GM12874 (cell line): ENCODE results near the gene SPAM1.

Experiments
- TF ChIP-seq, protein P1 (sequence below): IDR thresholded peaks from 2 replicates; pipeline ENCODE4 v1.5.1; 2011; ENCODE audit warnings: low read depth, mild to moderate bottlenecking, control low read depth, low read length, moderate library complexity; ENCODE audit not compliant: insufficient read depth

Gene SPAM1

DNA sequence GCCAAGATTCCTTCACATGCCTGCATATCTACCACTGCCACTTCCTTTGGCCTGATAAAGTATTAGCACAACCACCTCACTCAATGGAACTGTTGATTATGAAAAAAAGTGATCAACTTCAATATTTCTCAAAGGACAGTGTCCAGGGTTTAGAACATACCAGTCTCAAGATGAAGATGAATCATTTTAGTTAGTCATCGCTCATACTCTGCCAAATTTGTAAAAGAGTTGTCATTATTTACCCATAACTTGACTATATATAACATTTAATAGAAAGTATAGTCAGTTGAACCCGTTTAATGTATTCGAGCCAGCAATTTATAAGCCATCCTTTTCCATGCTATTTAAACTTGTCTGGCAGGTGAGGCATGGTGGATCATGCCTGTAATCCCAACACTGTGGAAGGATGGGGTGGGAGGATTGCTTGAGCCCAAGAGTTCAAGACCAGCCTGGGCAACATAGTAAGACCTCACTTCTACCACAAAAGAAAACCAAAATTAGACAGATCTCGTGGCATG, 33.2 kb downstream of the SPAM1 start:
- TF ChIP-seq, protein P1, sequence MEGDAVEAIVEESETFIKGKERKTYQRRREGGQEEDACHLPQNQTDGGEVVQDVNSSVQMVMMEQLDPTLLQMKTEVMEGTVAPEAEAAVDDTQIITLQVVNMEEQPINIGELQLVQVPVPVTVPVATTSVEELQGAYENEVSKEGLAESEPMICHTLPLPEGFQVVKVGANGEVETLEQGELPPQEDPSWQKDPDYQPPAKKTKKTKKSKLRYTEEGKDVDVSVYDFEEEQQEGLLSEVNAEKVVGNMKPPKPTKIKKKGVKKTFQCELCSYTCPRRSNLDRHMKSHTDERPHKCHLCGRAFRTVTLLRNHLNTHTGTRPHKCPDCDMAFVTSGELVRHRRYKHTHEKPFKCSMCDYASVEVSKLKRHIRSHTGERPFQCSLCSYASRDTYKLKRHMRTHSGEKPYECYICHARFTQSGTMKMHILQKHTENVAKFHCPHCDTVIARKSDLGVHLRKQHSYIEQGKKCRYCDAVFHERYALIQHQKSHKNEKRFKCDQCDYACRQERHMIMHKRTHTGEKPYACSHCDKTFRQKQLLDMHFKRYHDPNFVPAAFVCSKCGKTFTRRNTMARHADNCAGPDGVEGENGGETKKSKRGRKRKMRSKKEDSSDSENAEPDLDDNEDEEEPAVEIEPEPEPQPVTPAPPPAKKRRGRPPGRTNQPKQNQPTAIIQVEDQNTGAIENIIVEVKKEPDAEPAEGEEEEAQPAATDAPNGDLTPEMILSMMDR, result no peak

DNA sequence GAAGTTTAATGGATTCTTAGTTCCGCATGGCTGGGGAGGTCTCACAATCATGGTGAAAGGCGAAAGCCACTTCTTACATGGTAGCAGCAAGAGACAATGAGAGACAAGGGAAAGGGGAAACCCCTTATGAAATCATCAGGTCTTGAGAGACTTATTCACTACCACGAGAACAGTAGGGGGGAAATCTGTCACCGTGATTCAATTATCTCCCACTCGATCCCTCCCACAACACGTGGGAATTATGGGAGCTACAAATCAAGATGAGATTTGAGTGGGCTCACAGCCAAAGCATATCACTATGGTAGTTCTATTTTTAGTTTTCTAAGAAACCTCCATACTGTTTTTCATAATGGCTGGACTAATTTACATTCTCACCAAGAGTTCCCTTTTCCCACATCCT, 36.7 kb downstream of the SPAM1 start:
- TF ChIP-seq, protein P1, result no peak

DNA sequence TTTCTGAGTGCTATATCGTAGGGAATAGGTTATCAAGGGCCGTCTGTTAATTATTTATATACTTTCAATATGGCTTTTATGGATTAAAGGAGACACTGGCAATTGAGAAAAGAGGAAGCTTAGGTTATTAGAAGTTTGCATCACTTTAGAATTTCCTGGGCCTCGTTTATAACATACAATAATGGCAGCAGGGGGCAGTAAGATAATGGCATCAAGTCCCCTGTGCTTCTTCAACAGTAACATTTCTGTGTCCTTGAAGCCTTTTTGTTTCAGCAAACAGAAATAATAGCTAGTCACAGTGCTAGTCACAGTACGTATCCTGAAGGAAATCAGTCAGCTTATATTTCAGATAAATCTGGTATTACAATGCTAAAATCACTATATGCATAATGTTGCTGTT, 41.9 kb downstream of the SPAM1 start:
- TF ChIP-seq, protein P1, result no peak

DNA sequence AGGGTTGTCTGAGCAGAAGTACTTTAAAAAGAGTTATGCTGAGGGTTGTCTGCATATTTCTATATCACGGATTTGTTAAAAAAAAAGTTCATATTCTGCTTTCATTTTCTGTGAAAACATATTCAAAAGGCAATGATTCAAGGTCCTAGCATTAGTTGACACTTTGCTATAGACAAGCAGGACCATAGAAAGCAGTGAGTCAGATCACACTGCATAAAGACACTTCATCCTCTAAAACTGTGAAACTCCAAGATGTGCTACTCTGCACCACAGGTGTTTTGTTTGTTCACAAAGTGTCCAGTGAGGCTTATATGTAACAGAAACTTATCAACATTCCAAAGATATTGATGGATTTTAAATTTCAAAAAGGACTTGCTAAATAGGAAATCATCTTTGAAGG, 47.0 kb downstream of the SPAM1 start:
- TF ChIP-seq, protein P1, result no peak

DNA sequence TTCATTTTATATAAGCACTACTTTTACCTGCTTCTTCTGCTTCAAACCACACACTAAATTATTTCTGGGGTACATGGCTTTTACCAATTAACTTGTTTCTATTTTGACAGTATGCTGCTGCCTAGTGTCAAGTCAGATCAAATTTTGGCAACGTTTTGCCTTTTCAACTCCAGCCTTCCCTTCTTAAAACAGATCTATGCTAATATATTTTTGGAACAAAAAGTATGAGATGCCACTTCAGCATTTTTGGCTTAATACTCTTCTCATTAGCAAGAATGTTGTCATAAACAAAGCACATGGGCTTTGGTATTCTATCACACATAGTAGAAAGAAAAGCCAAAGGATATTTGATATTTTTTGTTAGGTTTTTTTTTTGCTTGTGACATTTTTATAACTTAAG, 47.8 kb downstream of the SPAM1 start:
- TF ChIP-seq, protein P1, result no peak

DNA sequence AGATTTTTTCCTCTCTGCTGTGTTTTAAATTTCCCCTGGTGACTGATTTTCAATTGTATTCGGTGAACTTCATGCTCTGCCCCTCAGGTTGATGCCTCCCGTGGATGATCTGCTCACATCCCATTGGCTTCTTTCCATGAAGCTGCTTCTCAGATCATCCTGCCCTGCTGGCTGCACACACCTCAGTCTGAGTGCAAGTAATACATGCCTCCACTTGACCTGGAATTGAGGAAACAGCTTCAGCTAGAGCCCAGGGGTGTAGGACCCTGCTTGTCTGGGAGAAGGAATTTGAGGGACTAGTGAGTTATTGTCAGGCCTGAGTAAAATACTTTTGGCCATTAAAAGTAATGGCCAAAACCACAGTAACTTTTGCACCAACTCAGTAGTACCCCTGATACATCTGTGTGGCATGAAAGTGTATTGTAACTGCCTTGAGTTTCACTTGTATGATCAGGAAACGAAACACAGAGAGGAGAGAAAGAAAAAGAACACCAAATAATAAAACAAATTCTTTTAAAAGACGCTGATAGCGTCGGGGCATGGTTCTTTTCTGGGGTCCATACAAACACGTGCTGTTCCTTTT, 49.4 kb downstream of the SPAM1 start:
- TF ChIP-seq, protein P1, result no peak

DNA sequence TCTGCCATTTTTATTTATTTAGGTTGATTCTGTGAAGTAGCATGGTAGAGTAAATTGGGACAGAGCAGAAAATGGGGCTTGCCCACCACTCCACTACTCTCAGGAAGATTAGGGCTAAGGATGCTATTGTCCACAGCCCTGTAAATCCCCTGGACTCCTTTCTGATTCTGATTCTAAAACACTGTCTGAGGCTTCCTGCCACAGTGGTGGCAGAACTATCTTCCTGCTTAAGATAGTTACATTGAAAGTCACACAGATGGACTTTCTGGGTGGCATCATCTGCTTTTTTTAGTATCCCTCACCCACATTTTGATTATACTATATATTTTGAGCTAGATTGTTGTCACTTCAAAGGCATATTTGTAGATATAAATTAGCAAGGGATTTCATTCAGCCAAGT, 50.0 kb downstream of the SPAM1 start:
- TF ChIP-seq, protein P1, result no peak

DNA sequence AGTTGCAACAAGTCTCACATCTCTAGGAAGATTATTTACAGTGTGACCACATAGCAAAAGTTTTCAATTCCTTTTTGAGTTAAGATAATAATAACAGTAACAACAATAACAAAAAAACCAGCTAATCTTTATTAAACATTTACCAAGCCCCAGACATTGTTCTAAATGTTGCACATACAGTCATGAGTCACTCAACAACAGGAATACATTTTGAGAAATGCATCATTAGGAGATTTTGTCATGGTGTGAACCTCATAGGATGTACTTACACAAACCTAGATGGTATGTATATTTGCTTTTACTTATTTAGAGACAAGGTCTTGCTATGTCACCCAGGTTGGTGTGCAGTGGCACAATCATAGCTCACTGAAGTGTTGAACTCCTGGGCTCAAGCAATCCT, 52.0 kb downstream of the SPAM1 start:
- TF ChIP-seq, protein P1, result no peak
